Astrocyte of the hippocampus (primary cell): Measurements from ENCODE around the gene PRKCZ.
"Not testable (repeated sequence)": the region's sequence is repeated elsewhere in the genome, so short reads cannot be mapped to it uniquely, and the experiment has no call there.

ENCODE experiments used
- DNase-seq: peaks from one replicate; pipeline ENCODE4 v3.0.0; 2011; ENCODE audit warnings: low read depth, low spot score

PRKCZ gene

DNA sequence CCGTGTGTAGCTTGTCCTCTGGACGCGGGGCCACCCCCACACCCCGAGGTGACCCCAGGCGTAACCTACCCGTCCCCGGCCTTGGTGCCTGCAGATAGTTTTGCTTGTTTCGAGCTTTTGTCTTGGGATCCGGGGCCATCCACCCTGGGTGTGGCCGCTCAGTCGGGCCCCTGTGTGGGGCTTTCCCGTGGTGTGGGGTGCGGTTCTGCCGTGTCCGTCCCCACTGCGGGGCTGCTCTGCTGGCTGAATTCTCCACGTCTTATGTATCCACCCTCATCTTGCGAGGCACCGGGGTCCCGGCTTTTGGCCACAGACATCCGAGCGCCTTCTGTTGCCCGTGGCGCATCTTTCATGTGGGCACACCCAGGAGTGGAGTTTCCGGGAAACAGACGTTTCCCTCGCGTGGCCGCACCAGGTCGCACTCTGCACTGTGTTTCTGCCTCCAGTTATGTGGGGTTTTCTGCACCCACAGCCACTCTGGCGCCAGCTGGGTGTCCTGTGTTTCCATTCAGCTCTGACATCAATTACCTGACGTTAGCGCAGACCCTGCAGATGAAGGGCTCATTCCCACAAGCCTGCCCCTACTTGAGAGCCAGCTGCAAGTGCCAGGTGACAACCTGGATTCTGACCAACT, 64.9 kb downstream of the PRKCZ start:
- DNase-seq = no peak

- DNase-seq = peak; percentile 75
Observed at GRCh38 chr1:2115702-2116341, 65.6 kb downstream of the PRKCZ start.

DNA sequence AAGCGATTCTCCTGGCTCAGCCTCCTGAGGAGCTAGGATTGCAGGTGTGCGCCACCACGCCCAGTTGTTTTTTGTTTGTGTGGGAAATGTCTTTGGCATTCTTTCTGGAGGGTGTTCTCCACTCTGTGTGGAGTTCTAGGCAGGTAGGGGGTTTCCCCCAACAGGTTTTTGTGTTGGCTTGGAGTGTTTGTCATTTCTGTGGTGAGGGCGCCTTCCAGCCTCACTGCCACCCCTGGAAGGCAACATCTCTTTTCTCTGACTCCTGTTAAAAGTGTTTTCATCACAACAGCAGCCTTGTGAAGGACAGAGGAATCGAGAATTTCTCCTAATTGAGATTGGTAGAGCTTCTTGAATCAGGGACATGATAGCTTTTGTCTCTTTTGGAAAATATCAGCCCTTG, 69.7 kb downstream of the PRKCZ start:
- no peak for DNase-seq

DNA sequence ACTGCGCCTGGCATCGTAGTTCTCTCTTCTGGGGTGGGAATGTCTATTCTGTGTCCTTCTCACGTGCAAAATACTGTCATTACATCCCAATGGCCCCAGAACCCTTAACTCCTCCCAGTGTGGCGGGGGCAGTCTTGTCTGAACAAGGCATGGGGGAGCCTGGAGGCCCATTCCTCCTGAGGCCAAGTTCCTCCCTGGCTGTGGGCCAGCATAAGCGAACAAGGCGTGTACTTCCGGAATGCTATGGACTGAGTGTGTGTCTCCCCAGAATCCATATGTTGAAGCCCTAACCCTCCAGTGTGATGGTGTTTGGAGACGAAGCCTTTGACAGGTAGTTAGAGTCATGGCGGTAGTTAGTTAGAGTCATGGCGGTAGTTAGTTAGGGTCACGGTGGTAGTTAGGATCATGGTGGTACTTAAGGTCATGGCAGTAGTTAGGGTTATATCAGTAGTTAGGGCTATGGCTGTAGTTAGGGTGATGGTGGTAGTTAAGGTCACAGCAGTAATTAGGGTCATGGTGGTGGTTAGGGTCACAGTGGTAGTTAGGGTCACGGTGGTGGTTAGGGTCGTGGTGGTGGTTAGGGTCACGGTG, 71.0 kb downstream of the PRKCZ start:
- no peak for DNase-seq

DNA sequence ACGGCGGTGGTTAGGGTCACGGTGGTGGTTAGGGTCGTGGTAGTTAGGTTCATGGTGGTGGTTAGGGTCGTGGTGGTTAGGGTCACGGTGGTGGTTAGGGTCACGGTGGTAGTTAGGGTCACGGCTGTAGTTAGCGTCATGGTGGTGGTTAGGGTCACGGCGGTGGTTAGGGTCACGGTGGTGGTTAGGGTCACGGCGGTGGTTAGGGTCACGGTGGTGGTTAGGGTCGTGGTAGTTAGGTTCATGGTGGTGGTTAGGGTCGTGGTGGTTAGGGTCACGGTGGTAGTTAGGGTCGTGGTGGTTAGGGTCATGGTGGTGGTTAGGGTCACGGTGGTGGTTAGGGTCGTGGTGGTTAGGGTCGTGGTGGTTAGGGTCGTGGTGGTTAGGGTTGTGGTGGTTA, 71.6 kb downstream of the PRKCZ start:
- DNase-seq = not testable (repeated sequence)

- DNase-seq = no peak
Observed at GRCh38 chr1:2124446-2125198, 74.4 kb downstream of the PRKCZ start.

DNA sequence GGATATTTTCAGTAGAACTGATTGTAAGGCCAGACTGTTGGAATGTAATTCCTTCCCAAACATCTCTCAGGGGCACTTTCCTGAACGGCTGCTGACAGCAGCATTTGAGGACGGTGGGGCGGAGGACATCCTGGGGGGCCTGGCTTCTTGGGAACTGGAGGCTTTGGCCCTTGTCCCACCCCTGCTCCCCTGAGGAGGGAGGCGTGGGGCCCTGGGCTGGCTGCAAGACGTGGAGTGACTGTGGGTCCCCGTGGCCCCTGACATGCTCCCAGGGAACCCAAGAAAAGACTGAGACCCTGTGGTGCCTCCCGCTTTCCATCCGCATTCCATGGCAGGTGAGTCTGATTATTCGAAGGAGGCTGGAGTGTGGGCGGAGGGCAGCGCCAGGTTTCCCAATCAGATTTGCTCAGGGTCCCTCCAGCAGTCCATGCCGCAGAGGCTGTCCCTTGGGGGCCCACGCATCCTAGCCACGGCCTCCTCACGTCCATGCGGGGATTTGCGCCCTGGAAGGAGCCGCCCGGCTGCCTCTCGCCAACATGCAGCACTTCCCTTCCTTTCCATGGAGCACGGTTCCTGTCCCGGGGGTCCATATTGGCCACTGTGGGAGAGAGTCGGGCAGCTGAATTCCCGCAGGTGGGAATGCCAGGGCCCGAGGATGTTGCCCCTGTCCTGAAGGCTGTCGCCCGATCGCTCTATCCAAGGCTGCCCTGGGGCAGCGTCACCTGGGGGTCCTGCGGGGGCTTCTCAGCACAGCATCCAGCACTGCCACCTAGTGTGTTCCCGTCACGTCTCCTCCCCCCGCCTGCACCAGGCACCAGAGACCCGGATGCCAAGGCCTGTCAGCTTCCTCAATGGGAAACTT, 75.4 kb downstream of the PRKCZ start:
- no peak for DNase-seq

- DNase-seq = no peak
Observed at GRCh38 chr1:2126331-2127186, 76.3 kb downstream of the PRKCZ start.

DNA sequence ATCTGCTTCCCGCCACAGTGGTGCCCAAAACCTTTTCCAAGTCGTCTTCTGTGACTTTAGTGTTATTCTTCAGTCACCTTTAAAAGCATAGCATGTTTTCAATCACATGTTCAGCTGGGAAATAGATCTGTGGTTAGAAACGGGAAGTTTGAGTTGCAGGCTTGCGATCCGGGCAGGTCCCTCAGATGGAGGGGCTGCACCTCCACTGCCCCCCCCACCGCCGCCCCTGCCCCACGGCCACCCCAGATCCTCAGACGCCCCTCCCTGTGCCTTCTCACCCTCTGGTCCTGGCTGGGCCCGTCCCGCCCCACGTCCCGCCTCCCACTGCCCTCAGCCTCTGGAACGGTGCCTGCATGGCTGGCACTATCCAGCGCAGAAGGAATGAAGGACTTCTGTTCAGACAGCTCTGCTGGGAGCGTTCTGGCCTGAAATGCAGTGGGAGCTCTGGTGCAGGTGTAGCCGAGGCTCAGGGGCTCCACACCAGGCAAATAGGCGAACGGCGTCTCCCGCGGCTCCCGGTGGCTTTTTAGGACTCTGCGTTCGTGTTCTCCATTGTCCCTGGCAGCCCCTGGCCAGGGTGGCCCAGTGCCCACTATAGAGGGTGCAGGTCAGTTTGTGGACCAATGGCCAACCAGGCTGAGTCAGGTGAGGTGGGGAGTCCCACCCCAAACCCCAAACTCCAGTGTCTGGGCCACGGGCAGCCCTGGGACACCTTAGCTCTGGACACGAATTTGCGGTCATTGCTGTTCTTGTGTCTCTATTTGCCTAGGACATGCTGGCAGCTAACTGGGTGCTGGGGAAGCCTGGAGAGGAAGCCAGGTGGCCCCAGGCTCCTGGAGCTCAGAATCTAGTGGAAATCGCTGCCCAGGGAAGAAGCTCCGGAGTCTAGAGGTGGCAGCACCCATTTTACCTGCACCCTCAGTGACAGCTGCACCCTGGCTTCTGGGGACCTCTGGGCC, 77.3 kb downstream of the PRKCZ start:
- peak; percentile 64 for DNase-seq

GRCh38 chr1:2128189-2128901, 78.1 kb downstream of the PRKCZ start:
- peak; percentile 89 for DNase-seq

DNA sequence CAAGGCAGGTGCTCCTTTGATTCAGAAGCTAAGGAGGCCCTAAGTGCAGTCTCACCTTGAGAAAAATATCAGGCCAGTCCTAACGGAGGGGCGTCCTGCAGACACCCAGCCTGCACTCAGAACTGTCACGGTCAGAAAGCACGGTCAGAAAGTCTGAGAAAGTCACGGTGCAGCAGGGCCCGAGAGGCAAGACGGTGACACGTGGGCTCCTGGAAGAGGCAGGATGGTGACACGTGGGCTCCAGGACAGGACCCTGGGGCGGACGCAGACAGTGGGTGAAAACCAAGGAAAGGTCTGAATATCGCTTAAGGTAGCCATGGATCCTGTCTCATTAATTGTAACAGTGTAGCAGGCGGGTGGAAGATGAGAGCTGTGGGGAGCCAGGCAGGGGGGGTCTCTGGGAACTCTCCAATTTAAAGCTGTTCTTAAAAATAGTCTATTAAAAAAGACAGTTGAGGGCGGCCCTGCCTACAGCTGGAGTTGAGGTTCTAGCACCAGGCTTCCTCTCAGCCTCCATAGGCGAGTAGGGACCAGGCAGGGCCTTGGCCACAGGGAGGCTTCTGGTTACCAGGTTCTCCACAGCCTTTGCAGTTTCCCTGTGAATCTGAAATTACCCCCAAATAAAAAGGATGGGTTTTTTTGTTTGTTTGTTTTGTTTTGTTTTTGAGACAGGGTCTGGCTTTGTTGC, 79.2 kb downstream of the PRKCZ start:
- DNase-seq = no peak

- DNase-seq = no peak
Observed at GRCh38 chr1:2130156-2130555, 79.9 kb downstream of the PRKCZ start.

DNA sequence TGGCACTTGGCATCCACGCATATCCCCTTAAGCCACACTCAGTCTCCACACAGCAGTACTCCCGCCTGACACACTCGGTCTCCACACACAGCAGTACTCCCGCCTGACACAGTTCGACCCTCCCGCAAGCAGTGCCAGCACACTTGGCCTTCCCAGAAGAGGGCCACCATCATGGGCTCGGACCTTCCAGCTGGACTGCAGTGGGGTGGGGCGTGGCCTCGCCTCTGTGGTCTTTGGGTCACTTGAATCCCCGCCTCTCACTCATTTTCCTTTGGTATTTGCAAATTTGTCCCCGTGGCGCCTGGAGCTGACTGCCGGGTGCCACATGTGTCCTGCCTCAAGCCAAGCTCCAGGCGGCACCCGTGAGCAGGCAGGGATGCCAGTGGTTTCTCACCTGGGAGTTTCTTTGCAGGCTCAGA, 80.7 kb downstream of the PRKCZ start:
- DNase-seq = no peak

GRCh38 chr1:2132222-2133038, 82.2 kb downstream of the PRKCZ start:
- peak; percentile 75 for DNase-seq

DNA sequence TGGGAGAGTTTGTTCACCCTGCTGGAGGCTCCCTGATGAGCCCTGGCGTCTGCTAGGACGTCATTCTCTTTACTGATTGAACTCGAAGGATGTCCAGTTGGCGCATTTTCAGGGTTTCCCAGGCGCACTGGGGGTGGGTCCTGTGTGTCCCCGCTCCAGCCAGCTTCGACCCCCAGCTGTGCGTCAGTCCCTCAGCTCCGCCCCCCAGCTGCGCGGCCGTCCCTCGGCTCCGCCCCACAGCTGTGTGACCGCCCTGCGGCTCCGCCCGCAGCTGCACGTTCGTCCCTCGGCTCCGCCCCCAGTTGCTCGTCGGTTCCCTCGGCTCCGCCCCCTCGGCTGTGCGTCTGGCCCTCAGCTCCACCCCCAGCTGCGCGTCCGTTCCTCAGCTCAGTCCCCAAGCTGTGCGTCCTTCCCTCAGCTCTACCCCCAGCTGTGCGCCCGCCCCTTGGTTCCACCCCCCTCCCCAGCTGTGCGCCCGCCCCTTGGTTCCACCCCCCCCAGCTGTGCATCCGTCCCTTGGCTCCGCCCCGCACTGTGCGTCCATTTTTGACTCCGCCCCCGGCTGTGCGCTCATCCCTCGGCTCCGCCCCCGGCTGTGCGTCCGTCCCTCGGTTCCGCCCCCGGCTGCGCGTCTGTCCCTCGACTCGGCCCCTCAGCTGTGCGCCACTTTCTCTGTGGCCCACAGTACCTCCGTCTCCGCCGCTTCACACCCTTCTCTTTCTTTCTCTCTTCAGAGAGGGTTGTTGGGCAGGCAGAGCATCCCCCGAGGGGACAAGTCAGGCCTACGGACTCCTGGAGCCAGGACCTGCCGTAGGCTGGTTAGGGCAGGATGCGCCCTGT, 83.0 kb downstream of the PRKCZ start:
- DNase-seq = peak; percentile 98

DNA sequence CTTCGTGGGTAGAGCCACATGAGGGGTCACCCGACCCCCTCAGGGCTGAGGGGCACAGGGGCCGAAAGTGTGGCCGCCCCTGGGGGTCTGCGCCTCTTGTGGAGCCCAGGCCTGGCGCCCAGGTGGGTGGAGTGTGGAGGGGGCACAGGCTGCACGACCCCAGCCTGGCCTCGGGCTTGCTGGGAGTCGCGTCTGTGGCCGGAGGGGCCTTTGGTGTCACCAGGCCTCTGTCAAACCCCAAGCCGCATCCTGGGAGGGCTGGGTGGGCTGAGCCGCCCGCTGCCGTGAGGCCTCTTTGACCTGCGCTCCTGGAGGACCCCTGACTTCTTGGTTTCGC, 83.6 kb downstream of the PRKCZ start:
- no peak for DNase-seq

DNA sequence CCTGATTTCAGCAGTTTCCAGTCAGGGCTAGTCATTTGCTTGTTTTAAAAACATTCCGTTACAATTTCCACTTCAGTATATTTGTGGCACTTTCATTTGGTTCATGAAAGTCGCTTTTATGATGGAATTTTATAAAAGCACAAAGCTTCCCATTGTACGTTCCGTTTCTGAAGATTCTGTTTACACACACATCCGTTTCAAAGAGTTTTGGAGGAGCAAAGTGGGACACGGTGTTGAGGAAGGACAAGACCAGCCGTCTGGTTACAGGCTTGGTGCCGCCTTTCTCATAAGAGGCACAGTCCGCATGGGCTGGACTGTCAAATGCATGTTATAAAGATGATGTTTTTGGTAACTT, 84.0 kb downstream of the PRKCZ start:
- no peak for DNase-seq
